Measurements from ENCODE around the gene CTNNA2. TPM values are rescaled to one million over a fixed set of nuclear protein-coding genes. Genes with fewer than 3 reads are reported as not detected.

Gene CTNNA2
- total RNA-seq, 1 donor from 2014 or later, result 15.0 TPM

- TF ChIP-seq, protein P1, sequence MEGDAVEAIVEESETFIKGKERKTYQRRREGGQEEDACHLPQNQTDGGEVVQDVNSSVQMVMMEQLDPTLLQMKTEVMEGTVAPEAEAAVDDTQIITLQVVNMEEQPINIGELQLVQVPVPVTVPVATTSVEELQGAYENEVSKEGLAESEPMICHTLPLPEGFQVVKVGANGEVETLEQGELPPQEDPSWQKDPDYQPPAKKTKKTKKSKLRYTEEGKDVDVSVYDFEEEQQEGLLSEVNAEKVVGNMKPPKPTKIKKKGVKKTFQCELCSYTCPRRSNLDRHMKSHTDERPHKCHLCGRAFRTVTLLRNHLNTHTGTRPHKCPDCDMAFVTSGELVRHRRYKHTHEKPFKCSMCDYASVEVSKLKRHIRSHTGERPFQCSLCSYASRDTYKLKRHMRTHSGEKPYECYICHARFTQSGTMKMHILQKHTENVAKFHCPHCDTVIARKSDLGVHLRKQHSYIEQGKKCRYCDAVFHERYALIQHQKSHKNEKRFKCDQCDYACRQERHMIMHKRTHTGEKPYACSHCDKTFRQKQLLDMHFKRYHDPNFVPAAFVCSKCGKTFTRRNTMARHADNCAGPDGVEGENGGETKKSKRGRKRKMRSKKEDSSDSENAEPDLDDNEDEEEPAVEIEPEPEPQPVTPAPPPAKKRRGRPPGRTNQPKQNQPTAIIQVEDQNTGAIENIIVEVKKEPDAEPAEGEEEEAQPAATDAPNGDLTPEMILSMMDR (conservative IDR thresholded peaks at IDR 0.05), result no peak
- Mint-ChIP-seq H3K27ac (no peak overlapping the region), H3K4me3 (no peak overlapping the region), H3K36me3 (no peaks in the 10 kb centered on the region), H3K4me1 (ENCODE audit: unreplicated experiment) (peaks cover 4% of the 10 kb centered on the region), H3K27me3 (no peaks in the 10 kb centered on the region), H3K9me3 (no peaks in the 10 kb centered on the region)
- DNase-seq (ENCODE audit: extremely low spot score, unreplicated experiment), result no peak
These were observed 459.0 kb downstream of the CTNNA2 start for GRCh38 chr2:79971807-79972206.

DNA sequence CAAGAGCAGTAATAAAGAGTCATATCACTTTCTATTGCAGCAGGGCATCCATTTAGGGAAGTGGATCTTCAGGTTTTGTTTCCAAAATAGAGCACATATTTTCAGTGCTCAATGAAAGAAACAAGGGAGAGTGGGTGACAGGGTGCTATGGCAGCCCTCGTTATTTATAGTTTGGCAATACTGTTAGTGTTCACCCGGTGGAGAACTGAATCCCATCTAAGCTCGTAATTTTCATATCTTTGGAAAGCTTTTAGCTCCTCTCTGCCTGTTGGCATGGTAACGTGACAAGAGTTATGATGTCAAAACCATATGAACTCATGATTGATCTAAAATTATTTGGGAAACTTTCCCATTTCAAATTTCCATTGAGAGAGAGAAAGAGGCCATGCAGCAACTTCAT is 459.8 kb downstream of the CTNNA2 start:
- H3K27me3 Mint-ChIP-seq, result no peaks in the 10 kb centered on the region
- peaks cover 4% of the 10 kb centered on the region for H3K4me1 Mint-ChIP-seq (ENCODE audit: unreplicated experiment)
- DNase-seq (ENCODE audit: extremely low spot score, unreplicated experiment), result no peak
- no peaks in the 10 kb centered on the region for H3K9me3 Mint-ChIP-seq
- H3K36me3 Mint-ChIP-seq, result no peaks in the 10 kb centered on the region
- H3K4me3 Mint-ChIP-seq, result no peak overlapping the region
- TF ChIP-seq, protein P1 (conservative IDR thresholded peaks at IDR 0.05), result no peak
- no peak overlapping the region for H3K27ac Mint-ChIP-seq

- no peaks in the 10 kb centered on the region for H3K9me3 Mint-ChIP-seq
- H3K4me1 Mint-ChIP-seq (ENCODE audit: unreplicated experiment), result peaks cover 4% of the 10 kb centered on the region
- no peaks in the 10 kb centered on the region for H3K27me3 Mint-ChIP-seq
- TF ChIP-seq, protein P1 (conservative IDR thresholded peaks at IDR 0.05), result no peak
- no peak overlapping the region for H3K27ac Mint-ChIP-seq
- H3K4me3 Mint-ChIP-seq, result no peak overlapping the region
- no peaks in the 10 kb centered on the region for H3K36me3 Mint-ChIP-seq
- no peak for DNase-seq (ENCODE audit: extremely low spot score, unreplicated experiment)
These were observed 463.1 kb downstream of the CTNNA2 start for GRCh38 chr2:79975791-79976565.

DNA sequence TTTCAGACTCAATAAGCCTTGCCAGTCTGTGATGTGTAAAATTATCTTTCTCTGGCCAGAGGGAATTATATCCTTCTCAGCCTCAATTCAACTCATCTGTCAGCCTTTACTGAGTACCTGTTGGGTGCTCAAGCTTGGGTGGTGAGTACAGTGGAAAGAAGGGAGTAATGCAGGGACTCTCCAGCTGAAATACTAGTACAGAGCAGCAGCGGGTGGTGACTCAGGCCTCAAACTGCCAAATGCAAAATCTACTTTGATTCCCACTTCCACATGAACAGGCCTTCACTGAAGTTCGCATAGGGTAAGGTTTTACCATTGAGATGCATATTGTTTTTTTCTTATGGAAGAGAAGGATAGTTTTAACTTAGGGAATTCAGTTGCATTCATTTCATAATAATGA is 464.9 kb downstream of the CTNNA2 start:
- Mint-ChIP-seq H3K27me3 (no peaks in the 10 kb centered on the region), H3K9me3 (no peaks in the 10 kb centered on the region), H3K36me3 (no peaks in the 10 kb centered on the region), H3K4me3 (no peak overlapping the region), H3K27ac (no peak overlapping the region), H3K4me1 (ENCODE audit: unreplicated experiment) (no peaks in the 10 kb centered on the region)
- DNase-seq (ENCODE audit: extremely low spot score, unreplicated experiment), result no peak
- TF ChIP-seq, protein P1 (conservative IDR thresholded peaks at IDR 0.05), result no peak

- TF ChIP-seq, protein P1 (conservative IDR thresholded peaks at IDR 0.05), result no peak
- H3K4me3 Mint-ChIP-seq, result no peak overlapping the region
- no peaks in the 10 kb centered on the region for H3K9me3 Mint-ChIP-seq
- H3K4me1 Mint-ChIP-seq (ENCODE audit: unreplicated experiment), result no peaks in the 10 kb centered on the region
- H3K36me3 Mint-ChIP-seq, result no peaks in the 10 kb centered on the region
- H3K27me3 Mint-ChIP-seq, result no peaks in the 10 kb centered on the region
- no peak overlapping the region for H3K27ac Mint-ChIP-seq
- no peak for DNase-seq (ENCODE audit: extremely low spot score, unreplicated experiment)
These were observed 467.3 kb downstream of the CTNNA2 start for GRCh38 chr2:79980116-79980515.
